ENCODE results near the gene CDC42BPA.

The CDC42BPA gene

DNA sequence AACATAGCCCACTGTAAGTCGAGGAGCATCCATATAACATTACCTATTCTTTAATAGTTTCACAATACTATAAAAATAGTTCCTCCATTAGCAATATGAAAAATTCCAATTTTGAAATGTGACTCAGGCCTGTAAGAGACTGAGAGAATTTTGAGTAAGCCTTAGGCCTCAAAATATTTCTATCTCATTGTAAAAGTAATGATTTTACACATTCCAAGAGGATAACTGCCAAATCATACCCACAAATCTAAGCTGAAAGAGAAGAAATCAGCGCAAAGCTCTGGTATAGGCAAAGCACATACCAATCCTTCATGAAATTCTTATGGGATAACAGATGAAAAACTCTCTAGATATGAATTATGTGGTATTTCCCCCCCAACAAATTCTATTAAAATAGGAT lies 144.1 kb downstream of the CDC42BPA start:
- TF ChIP-seq CTCF (conservative IDR thresholded peaks at IDR 0.05; ENCODE audit: low read length): no peak
- H3K4me3 ChIP-seq (ENCODE audit: low read length): no peak overlapping the region
- DNase-seq (ENCODE audit: low read depth): peak; percentile 70

DNA sequence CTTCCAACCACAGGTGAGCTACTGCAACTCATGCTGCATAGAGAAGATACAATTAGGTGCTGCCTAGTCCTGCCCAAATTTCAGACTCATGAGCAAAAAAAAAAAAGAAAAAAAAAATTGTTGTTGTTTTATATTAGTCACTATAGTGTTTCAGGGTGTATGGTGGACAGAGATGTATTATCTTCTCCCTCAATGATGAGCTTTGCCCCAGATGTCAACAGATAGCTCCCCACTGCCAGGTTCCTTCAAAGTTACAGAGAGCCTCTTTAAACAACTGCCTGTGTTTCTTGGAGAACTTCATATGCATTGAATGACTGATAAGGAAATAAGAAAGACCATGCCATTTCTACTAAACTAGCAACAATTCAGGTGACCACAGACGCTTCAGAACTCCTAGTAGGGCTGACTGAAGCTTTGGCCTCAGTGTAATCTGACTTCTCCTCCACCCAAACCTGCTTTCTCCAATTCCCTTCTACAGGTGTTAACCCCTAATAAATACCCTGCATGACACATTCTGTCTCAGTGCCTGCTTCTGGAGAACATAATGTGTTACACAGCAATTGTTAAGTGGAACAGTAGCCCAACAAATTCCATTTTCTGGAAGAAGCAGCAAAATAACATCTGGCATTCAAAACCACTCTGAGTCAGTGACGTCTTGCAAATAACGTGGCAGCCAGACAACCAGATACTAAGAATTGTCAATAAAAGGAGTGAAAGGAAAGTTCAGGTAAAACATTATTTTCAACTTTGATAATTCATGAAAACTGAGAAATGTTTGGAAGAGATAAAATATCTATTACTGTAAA lies 147.7 kb downstream of the CDC42BPA start:
- DNase-seq (ENCODE audit: low read depth): peak; percentile 81
- no peak for TF ChIP-seq CTCF (conservative IDR thresholded peaks at IDR 0.05; ENCODE audit: low read length)

DNA sequence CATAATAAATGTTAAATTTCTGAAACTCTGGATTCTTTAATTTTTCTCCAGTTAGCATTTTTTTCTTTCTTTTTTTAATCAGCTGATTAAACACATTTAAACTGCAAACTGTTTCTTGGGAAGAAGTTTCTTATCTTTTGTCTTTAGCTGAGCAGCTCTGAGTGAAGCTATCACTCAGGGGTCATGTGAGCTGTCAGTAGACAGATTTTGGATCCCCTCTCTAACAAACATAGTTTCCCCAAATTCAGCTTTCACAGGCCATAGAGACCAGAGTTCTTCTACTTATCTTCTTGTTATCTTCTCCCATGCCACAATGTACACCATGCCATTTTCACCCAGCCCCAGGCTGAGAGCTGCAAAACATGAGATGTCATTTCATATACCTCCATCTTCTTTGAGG lies 148.9 kb downstream of the CDC42BPA start:
- H3K4me3 ChIP-seq (ENCODE audit: low read length): no peak overlapping the region
- DNase-seq (ENCODE audit: low read depth): no peak
- TF ChIP-seq CTCF (conservative IDR thresholded peaks at IDR 0.05; ENCODE audit: low read length): no peak

More for the DNA sequence above, 147.7 kb downstream of the CDC42BPA start:
- H3K4me3 ChIP-seq (ENCODE audit: low read length): no peak overlapping the region

GRCh38 chr1:227167276-227168101 lies 150.8 kb downstream of the CDC42BPA start:
- no peak for DNase-seq (ENCODE audit: low read depth)
- H3K4me3 ChIP-seq (ENCODE audit: low read length): no peak overlapping the region
- no peak for TF ChIP-seq CTCF (conservative IDR thresholded peaks at IDR 0.05; ENCODE audit: low read length)

DNA sequence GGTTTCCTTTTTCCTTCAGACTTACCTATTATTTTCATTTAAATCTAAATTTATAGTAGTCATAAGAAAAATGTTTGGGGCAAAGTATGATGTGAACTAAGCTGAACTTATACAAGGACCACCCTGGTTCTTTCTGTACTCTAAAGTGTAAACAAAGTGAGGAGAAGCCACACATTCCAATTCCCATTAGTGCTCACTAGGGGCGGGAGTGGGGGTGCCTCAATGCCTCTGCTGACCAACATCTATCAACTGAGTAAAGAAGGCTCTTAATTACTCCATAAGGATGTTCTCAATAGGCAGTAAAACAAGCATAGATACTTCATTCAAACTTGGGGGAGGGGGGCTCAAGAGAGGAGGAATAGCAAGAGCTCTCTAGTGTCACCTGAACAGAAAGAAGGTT lies 151.7 kb downstream of the CDC42BPA start:
- H3K4me3 ChIP-seq (ENCODE audit: low read length): no peak overlapping the region
- no peak for DNase-seq (ENCODE audit: low read depth)
- TF ChIP-seq CTCF (conservative IDR thresholded peaks at IDR 0.05; ENCODE audit: low read length): no peak

DNA sequence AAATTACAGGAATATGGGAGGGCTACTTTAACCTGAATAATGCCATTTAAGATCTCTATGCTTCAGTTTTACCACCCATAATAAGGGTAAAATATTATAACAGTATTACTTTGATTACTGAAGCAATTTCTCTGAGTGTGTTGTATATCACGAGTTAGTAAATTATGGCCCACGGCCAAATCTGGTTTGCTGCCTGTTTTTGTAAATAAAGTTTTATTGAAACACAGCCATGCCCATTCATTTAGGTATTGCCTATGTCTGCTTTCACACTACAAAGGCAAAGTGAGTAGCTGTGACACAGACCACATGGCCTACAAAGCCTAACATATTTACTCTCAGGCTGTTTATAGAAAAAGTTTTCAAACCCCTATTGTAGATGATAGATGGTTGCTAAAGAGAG lies 156.8 kb downstream of the CDC42BPA start:
- TF ChIP-seq CTCF (conservative IDR thresholded peaks at IDR 0.05; ENCODE audit: low read length): no peak
- DNase-seq (ENCODE audit: low read depth): no peak
- no peak overlapping the region for H3K4me3 ChIP-seq (ENCODE audit: low read length)

Measured in AG10803 (cell line).